GM10266 (cell line): ENCODE results near the gene RASGEF1C.

Source experiments
- DNase-seq: peaks from one replicate; pipeline ENCODE4 v3.0.0; 2012; ENCODE audit errors: extremely low spot score
- TF ChIP-seq, protein P1 (sequence below): IDR thresholded peaks from 2 replicates; pipeline ENCODE4 v1.5.1; 2012; ENCODE audit warnings: mild to moderate bottlenecking, low read depth; ENCODE audit not compliant: control insufficient read depth, insufficient read depth; ENCODE audit errors: missing control alignments

Gene RASGEF1C

DNA sequence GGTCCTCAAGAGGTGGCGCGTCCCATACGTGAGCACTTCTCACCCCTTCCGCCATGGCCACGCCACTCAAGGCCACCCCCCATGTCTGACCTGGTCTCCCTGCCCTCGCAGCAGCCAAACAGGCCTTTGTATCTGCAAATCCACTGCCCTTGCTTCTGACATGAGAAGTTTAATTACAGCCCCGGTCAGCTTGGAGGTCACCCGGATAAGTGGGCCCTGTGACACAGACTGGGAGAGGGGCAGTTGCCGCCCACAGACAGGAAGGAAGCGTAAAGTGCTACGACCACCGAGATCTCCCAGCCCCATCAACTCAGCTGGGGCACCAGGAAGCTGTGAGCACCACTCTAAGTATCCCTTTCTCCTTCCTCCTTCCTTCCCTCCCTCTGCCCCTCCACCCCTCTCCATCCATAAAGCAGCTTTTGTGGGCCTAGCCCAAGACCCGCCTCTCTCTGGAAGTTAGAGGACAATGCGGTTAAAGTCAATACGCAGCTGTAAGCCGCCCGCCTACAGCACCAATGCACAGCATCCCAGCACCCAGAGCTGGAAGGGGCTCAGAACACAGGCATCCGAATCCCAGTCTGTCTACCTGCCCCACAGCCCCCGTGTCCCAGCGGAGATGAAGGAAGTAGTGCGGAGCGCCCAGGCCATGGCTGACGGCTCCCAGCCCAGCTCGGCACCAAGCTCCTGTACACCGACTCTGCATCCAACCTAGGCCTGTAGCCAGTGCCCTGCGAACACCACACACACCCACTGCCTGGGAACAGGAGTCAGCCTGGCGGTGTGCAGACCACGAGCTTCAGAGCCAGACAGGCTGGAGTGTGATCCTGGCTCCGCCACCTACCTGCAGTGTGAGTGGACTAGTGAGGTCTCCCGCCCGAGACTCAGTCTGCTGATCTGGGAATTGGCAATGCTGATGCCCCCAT is 92.7 kb downstream of the RASGEF1C start:
- TF ChIP-seq, protein P1, sequence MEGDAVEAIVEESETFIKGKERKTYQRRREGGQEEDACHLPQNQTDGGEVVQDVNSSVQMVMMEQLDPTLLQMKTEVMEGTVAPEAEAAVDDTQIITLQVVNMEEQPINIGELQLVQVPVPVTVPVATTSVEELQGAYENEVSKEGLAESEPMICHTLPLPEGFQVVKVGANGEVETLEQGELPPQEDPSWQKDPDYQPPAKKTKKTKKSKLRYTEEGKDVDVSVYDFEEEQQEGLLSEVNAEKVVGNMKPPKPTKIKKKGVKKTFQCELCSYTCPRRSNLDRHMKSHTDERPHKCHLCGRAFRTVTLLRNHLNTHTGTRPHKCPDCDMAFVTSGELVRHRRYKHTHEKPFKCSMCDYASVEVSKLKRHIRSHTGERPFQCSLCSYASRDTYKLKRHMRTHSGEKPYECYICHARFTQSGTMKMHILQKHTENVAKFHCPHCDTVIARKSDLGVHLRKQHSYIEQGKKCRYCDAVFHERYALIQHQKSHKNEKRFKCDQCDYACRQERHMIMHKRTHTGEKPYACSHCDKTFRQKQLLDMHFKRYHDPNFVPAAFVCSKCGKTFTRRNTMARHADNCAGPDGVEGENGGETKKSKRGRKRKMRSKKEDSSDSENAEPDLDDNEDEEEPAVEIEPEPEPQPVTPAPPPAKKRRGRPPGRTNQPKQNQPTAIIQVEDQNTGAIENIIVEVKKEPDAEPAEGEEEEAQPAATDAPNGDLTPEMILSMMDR: no peak
- DNase-seq: no peak

DNA sequence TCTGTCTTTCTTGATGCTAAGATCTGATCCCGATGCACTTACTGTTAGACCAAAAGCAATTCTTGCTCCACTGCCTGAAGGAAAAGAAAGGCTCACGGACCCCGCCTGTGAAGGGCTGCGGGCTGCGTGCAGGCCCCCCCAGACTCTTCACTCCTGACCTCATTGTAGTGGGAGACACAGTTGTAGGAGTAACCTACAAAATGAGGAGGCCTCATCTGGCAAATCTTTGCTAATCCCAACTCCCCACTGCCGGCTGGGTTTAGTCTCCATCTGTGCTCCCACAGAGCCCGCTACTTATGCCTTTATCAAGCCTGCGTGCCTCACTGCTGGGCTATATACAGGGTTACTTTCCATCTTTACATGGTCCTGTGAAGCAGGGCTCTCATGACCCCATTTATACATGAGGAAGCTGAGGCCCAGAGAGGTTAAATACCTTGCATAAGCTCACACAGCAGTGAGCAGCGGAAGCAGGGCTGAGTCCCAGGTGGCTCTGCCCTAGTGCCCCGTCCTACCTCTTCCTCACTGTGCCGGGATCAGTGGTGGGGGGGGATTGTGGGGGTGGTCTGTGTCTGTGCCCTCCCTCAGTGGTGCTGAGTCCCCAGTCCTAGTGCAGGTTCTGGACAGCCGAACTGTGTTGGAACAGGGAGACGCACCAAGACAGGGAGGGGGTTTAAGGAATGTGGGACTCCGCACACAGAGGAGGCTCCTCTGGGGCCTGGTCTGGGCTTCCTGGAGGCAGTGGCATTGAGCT is 93.5 kb downstream of the RASGEF1C start:
- no peak for DNase-seq
- TF ChIP-seq, protein P1: no peak

DNA sequence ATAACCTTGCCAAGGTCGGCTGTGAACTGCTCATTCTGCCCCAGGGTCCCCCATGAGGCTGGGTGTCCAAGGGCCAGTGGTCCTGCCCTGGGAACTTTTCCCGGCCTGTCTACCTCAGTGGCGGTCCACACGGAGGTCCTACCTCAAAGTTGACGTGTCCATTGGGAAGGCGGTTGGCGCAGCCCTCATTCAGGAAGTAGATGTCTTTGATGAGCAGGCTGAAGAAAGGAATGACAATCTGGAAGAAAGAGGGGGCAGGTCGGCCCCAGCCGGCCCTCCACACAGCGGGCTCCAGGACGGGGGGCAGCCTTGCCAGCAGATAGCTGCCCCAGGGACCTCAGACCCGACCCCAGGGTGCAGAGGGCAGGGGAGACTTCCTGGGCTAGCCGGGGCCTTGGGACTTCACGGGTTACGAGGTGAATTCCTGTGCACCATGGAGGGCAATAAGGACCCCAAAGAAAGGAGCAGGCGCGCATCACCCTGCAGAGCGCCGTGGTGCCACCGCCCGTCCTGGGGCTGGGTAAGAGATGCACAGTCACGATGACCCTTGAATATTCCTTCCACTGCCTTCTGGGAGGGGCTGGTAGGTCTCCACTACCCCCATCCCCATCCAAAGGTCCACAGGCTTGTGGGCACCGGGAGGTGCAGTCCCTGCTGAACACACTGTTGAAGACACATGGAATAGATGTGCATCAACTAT is 94.6 kb downstream of the RASGEF1C start:
- TF ChIP-seq, protein P1: no peak
- no peak for DNase-seq

DNA sequence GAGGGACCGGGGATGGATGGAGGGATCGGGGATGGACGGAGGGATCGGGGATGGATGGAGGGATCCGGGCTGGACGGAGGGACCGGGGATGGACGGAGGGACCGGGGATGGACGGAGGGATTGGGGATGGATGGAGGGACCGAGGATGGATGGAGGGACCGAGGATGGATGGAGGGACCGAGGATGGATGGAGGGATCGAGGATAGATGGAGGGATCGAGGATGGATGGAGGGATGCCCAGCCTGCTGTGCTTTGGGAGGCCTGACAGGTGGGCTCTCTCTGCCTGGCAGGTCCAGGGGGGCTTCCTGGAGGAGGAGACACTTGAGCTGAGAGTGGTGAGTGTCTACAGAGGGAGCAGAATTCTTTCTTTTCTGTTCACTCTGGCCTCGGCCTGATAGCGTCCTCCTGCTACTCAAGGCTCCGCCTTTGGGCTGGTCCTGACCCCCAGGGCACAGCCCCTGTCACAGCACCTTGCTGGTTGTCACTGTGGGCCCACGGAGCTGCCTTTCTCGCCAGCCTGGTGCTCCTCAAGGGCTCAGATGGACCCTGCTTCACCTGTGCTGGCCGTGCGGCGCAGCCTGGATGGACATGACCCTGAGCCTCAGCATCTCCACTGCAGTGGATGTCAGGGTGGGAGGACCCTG is 95.2 kb downstream of the RASGEF1C start:
- TF ChIP-seq, protein P1: no peak
- no peak for DNase-seq

DNA sequence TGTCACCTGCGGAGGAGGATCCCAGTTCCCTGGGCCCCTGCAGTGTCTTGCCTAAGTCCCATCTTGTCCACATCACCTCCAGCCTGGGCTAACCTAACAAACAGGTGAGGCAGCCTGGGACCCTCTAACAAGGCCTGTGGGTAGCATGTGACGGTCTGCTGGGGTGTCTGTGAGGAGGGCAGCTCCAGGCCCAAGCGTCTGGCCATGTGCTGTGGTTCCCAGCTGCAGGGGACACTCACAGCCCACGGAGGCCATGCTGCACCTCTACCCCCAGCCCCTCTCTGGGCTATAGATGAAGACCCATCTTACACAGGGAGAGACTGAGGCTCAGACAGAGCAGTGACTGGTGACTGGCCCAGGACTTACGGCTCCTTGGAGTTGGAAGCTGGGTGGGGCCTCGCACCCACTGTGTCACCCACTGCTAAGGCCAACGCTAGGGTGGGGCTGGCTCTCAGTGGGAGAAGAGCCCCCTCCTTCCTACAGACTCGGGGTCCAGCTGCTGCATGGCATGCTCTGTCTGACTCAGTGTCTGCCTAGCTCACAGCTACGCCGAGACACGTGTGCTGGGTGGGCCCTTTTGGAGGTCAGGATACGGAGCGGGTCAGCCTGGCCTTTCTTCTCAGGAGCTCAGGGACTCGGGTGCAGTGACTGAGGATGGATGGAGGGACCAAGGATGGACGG is 96.7 kb downstream of the RASGEF1C start:
- TF ChIP-seq, protein P1: no peak
- DNase-seq: no peak

DNA sequence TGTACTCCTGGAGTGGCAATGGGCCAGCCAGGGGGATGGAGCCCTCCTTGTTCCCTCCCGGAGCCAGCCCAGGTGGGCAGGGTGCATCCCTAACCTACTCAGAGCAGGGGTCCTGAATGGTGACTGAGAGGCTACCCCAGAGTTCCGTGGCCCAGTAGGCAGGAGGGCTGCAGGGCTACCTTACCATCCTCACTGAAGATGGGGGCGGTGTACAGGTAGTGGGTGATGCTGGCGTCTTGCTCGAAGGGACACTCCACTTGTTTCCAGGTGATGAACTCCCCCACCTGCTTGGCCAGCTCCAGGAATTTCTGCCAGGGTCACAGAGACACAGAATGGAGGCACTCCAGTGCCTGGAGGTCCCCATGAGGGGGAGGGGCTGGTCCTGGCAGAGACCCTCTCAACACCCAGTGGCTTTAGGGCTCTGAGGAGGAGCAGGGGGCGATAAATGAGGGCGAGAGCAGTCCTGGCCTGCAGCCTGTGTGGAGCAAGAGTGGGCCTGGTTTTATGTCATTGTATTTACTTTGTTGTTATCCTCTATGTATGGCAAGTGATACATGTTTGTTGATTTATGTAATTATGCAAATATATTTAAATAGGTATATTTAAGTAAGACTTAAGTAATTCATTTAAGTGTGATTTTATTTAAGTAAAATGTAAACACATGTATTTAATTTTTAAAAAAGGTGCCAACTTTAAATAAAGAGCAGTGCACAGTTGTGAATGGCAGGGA is 97.6 kb downstream of the RASGEF1C start:
- DNase-seq: no peak
- TF ChIP-seq, protein P1: no peak
